HG03520 (cell line): ENCODE results near the gene ABL2.
"Not testable (repeated sequence)": the region's sequence is repeated elsewhere in the genome, so short reads cannot be mapped to it uniquely, and the experiment has no call there.

Experiments
- ATAC-seq: cut with Tn5 transposase; IDR thresholded peaks from one replicate; pipeline ENCODE4 v1.9.1; 2021; ENCODE audit warnings: mild to moderate bottlenecking, moderate library complexity; ENCODE audit not compliant: unreplicated experiment

Gene ABL2

DNA sequence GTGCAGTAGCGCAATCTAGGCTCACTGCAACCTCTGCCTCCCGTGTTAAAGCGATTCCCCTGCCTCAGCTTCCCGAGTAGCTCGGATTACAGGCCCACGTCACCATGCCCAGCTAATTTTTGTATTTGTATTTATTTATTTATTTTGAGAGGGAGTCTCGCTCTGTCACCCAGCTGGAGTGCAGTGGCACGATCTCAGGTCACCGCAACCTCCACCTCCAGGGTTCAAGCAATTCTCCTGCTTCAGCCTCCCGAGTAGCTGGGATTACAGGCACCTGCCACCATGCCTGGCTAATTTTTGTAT lies 59.1 kb downstream of the ABL2 start:
- ATAC-seq: not testable (repeated sequence)

DNA sequence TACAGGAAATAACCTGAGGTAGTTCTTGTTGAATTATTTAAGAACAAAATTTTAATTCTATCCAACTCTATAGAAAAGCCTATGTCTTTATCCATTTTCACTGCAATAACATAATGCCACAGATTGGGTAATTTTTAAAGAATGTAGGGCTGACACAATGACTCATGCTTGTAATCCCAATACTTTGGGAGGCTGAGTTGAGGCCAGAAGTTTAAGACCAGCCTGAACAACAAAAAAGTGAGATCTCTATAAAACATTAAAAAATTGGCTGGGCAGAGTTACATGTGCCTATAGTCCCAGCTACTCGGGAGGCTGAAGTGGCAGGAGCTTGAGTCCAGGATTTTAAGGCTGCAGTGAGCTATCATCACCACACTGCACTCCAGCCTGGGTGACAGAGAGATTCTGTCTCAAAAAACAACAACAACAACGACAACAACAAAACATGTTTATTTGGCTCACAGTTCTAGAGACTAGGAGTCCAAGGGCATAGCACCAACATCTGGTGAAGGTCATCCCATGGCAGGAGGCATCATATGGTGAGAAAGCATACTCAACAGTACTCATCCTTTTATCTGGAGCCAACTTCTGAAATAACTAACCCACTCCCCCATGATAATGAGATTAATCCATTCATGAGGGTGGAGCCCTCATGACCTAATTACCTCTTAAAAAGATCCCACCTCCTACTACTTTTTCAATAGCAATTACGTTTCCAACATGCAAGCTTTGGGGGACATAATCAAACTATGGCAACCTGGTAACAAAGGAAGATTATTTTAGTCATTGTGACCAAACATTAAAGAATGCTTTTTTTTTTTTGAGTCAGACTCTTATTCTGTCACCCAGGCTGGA lies 59.6 kb downstream of the ABL2 start:
- ATAC-seq: no peak

DNA sequence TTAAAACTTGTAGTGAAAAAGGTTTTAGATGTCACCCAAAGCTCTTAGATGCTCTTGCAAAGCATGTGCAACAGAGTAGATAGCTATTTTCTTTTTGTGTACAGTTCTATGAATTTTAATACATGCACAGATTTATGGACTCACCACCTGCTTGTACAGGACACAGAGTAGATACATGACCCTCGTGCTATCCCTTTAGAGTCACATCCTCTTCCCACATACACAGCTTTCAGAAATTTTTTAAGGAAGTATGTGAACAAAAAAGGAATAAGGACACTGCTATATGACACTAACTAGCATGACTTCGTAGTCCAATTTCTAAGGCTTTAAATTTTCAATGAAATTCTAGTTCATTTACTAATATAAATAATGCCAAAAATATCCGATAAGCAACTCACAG lies 60.9 kb downstream of the ABL2 start:
- ATAC-seq: no peak

DNA sequence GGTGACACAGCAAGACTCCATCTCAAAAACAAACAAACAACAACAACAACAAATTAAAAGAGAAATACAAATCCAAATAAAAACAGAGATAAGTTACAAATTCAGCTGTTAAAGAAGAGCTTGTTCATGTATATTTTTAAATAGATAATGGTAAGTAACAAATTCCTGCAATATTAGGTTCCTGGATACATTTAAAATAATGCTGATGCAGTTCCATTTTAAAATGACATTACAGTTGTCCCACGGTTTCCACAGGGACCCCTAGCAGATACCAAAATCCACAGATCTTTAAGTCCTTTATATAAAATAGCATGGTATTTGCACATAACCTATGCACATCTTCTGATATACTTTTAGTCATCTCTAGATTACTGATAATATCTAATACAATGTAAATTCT lies 61.5 kb downstream of the ABL2 start:
- ATAC-seq: no peak

DNA sequence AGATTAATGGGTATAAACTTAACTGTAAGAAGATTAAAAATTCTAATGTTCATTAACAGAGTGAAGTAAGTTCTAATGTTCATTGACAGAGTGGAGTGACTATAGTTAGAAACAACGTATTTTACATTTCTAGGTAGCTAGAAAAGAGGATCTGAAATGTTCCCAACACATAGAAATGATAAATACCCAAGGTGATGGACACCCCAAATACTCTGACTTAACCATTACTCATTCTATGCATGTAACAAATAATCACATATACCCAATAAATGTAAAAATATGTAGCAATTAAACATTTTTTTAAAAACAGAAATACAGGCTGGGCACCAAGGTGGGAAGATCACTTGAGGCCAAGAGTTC lies 62.1 kb downstream of the ABL2 start:
- no peak for ATAC-seq

DNA sequence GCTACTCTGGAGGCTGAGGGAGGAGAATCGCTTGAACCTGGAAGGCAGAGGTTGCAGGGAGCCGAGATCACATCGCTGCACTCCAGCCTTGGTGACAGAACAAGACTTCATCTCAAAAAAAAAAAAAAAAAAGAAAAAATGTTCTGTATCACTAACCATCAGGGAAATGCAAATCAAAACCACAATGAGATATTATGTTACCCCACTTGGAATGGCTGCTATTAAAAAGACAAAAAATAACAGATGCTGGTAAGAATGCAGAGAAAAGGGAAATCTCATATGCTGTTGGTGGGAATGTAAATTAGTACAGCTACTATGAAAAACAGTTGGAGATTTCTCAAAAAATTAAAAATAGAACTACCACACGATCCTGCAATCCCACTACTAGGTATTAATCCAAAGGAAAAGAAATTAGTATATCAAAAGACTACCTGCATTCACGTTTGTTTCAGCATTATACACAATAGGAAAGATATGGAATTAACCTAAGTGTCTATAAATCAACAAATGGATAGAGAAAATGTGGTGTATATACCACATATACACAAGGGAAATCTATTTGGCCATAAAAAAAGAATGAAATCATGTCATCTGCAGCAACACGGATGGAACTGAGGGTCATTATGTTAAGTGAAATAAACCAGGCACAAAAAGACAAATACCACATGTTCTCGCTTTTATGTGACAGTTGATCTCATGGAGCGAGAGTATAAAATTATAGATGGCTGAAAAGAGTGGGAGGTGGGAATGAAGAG lies 62.6 kb downstream of the ABL2 start:
- ATAC-seq: no peak

DNA sequence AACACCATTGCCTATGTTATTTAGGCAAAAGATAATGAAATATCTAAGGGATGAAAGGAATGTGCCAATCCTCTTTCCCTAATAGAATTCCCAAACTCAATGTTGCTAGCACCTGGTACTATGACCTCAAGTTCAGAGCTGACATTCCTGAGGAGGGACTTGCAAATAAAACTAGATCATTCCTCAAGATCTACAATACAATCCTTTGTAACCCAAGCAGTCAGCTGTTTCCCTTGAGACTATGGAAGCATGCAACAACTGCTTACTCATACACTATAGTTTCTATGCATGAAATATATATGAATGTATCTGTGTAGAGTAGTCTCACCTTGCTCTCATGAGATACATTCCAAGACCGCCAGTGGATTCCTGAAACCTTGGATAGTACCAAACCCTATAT lies 65.0 kb downstream of the ABL2 start:
- no peak for ATAC-seq

DNA sequence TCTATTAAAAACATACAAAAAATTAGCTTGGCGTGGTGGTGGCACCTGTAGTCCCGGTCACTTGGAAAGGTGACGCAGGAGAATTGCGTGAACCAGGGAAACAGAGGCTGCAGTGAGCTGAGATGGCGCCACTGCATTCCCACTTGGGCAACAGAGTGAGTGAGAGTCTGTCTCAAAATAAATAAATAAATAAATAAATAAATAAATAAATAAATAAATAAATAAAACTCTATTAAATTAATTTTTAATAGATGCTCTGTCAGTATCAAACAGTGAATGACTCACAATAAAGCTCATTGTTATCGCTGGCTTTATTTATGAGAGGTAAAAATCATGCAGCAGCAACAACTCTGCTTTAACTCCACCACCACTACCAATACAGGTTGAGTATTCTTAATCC lies 72.8 kb downstream of the ABL2 start:
- no peak for ATAC-seq

DNA sequence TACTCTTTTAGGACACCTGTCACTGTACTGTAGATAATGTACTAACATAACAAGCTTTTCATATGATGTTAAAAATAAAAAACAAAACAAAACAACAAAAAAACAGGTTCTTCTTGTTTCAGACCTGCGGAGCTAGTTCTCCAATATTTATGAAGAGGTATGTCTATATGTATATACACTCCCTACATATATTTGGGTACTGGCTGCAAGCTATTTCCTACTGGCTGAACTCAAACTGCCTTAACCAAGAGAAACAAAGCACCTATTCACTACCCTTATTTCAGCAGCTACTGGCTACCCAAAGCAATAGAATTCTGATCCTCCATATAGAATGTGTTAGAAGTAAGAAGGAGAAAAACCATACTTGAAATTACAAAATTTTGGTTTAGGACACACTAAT lies 73.5 kb downstream of the ABL2 start:
- no peak for ATAC-seq

DNA sequence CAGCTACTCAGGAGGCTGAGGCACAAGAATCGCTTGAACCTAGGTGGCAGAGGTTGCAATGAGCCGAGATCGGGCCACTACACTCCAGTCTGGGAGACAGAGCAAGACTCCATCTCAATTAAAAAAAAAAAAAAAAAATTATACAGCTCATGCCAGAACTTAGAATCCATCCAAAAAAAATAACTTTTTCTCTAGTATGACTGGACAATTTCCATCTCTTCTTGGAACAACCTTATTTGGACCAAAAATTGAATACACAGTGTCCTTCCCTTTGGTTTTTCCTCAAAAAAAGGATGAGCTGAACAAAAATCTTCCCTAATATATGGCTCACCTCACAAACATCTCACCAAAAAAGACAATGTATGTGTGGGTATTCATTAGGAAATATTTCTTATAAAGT lies 73.9 kb downstream of the ABL2 start:
- ATAC-seq: no peak

DNA sequence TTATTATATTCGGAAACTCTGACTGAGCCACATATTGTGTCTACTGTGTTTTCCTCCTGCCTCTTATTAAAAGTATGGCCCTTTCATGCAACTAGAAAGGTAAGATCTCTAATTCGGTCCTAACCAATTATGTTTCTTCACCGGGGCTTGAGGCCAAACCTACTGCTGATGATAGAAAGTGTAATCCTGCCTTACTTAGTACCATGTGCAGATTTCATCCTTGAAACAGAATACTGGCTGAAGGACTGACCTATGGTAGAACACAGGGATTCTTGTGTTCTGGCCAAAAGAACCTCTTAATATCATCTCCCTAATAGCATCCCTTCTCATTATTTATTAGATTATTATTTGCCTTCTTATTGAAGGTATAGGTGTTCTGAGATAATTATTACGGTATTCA lies 75.0 kb downstream of the ABL2 start:
- ATAC-seq: no peak

DNA sequence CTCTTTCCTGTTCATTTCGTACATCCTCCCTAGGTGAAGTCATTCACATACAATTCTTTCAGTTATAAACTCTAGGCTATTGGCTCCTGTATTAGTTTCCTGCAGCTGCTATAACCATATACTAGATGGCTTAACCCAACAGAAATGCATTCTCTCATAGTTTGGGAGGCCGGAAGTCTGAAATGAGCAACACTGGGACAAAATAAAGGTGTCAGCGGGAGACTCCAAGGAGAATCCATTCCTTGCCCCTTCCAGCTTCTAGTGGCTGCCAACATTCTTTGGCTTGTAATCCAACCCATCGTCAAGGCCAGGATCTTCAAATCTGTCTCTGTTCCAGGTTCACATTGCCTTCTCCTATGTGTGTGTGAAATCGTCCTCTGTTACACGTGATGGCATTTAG lies 76.3 kb downstream of the ABL2 start:
- no peak for ATAC-seq

DNA sequence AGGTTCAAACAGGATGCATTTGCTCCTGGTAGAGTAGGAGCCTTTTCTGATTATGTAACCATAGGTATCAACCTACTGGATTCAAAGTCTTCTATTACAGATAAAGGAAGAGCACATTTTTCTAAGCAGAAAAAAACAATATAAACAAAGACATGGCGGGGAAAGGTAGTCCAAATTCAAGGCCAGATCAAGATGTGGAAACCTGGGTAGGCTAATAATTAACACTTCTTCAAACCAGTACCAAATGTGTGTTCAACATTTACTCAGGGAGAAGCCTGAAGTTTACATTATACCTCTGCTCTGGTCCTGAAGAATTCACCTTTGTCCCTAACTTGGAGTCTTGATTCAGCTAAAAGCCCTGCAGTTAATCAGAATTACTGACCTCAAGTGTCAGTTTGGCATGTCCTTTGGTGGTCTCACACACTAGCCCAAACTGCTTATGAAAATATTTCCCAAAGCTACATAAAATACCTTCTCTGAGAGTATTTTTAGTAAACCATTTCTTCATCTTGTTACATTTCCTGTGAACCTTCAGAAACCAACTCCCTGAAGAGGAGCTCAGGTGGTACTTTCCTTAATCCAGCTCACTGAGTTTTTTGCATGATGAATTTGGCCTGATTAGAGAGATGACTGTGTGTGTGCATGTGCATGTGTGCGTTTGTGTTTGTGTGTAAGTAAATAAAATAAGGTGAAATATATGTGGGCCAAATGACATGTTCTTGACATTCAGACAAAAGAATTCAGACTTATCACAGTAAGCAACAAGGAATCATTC lies 77.4 kb downstream of the ABL2 start:
- ATAC-seq: no peak

DNA sequence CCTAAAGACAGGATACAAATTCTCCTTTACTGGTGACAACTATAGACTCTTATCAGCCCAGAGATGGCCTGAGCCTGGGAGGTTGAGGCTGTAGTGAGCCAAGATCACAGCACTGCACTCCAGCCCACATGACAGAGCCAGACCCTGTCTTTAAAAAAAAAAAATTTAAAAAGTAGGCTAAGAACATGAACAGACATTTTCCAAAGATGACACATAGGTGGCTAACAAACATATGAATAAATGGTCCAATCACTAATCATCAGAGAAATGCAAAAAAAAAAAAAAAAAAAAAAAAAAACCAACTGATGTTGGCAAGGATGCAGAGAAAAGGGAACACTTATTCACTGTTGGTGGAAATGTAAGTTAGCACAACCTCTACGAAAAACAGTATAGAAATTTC lies 82.6 kb downstream of the ABL2 start:
- no peak for ATAC-seq

DNA sequence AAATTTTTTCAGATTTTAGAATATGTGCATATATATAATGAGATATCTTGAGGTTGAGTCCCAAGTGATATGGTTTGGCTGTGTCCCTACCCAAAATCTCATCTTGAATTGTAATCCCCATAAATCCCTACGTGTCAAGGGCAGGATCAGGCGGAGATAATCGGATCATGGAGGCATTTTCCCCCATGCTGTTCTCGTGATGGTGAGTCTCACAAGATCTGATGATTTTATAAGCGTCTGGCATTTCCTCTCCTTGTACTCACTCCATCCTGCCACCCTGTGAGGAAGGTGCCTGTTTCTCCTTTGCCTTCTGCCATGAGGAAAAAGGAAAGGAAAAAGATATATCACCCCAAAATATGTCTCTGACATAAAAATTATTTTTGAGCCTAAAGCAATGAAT lies 83.0 kb downstream of the ABL2 start:
- no peak for ATAC-seq

DNA sequence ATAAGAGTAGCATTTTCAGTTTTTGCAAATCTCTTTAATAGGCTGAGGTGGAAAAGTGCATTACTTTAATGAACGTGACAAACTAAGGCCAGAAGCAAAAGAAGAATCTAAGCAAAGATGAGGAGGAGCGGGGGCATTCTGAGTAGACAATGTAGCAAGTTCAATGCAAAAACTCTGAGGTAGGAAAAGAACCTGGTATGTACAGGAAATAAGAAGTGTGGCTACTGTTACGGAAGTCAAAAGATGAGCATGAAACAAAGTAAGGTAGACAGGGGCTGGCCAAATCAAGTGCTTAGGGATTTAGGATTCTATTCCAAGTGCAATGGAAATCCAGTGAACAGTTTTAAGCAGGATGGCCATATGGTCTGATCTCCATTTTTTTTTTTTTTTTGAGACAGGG lies 84.0 kb downstream of the ABL2 start:
- no peak for ATAC-seq

DNA sequence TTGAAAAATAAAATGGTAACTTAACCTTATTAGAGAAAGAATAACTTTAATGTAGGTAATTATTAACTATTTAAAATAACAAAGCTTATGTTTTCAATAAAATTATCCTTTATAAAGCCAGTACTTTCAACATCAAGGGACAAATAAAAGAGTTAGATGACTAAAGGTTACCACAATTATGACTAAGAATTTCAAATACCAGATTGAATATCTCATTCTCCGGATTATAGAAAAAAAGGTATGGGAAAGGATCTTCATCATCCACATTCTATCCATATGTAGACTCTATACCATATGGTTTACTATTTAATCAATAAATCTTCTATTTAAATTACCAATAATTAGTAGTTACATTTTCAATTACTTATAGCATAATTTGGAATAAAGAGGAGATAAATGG lies 84.9 kb downstream of the ABL2 start:
- ATAC-seq: no peak

DNA sequence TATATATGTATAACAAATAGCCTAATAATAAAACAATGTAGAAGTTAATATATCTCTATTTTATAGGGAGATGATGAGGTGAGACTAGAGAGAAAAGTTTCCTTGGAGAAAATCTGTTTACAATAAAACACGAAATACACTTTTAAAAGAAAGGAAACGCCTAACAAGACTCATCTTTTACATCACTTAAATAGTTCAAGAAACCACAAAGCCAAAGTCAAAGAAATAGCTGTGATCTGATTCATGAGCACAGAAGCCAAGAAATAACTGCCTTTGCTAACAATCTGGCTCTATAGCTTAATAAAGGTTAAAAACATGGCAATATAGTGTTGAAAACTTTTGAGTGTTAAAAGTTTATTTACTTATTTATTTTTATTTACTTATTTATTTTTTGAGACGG lies 86.2 kb downstream of the ABL2 start:
- no peak for ATAC-seq

DNA sequence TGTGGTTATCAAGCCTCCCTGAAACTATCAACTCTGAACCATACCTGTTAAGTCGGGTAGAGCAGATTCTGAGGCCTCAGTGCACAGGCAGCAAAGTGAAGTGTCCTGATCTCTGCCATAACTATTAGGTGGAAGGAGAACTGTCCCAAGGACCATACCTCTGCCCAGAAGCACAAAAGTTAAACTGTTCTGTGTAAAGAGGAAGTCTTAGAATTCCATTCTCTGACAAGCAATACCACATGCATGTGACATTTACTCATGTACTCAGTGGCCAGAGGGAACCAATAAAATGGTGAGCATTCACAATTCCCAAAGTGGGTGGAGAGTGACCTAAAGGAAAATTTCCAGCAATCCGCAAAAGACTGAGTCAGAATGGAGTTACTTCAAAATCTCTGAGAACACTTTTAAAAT lies 86.6 kb downstream of the ABL2 start:
- no peak for ATAC-seq

DNA sequence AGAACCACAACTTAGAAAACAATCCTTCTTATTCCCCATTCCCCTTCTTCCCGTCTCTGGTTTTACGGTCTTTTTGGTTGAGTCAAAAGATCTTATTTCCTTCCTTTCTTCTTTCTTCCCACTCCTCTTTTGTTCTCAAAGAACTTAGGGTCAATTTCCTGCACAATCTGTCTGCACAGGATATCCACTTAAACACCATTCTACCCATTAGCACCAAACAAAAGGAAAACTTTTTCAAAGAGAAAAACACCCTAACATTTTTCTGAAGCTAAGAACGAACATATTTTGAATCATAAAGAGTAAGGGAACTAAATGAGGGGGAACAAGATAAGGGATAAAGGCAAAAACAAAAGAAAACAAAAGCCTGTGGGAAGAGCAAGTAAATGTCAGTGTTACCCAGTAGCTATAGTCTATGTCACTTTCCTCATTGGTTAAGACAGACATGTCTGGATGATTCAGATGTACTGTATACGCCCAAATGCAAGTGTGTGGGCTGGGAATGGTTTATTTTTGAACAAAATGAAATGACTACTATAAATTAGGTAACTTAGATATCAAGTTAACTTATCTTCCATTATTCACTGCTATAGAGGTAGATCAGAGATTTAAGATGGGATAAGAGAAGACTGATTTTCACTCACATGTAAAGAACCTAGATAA lies 87.8 kb downstream of the ABL2 start:
- no peak for ATAC-seq

DNA sequence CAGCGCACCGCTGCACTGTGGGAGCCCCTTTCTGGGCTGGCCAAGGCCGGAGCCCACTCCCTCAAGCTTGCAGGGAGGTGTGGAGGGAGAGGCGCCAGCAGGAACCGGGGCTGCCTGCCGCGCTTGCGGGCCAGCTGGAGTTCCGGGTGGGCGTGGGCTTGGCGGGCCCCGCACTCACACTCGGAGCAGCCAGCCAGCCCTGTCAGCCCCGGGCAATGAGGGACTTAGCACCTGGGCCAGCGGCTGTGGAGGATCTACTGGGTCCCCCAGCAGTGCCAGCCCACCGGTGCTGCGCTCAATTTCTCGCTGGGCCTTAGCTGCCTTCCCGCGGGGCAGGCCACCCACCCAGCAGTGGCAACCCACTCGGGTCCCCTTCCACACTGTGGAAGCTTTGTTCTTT lies 90.7 kb downstream of the ABL2 start:
- ATAC-seq: not testable (repeated sequence)
